Mammary epithelial cell (primary cell): ENCODE data around the gene DENND5A.

Experiments
- EZH2 ChIP-seq: IDR thresholded peaks from 2 replicates; pipeline ENCODE4 v1.6.1; 2012; ENCODE audit warnings: low read length, inconsistent platforms, borderline replicate concordance
- TF ChIP-seq, protein P1 (sequence below), 2 donors: IDR thresholded peaks in 1 of 2; conservative IDR thresholded peaks in 1 of 2; 2 replicates each; pipeline ENCODE4 v1.5.1; 2011 to 2012; ENCODE audit warnings: inconsistent platforms in 2 of 2, low read length in 2 of 2, mild to moderate bottlenecking in 2 of 2, control low read depth in 1 of 2, low read depth in 1 of 2; ENCODE audit not compliant: insufficient read depth in 1 of 2; ENCODE audit errors: extremely low read depth in 1 of 2

DNA sequence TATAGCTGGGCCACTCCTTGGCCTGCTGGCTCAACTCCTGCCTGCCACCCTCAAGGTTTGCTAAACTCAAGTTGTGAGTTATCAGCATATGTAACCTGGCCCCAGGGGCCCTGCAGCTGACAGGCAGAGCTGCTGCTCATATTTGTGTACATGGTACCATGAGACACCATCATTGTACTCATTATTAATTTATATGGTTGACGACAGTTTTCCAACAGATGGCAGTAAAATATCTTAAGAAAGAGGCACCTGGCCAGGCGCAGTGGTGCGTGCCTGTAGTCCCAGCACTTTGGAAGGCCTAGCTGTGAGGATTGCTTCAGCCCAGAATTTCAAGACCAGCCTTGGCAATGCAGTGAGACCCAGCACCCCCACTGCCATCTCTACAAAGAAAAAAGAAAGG, 11.4 kb upstream of the DENND5A start:
- TF ChIP-seq, protein P1, sequence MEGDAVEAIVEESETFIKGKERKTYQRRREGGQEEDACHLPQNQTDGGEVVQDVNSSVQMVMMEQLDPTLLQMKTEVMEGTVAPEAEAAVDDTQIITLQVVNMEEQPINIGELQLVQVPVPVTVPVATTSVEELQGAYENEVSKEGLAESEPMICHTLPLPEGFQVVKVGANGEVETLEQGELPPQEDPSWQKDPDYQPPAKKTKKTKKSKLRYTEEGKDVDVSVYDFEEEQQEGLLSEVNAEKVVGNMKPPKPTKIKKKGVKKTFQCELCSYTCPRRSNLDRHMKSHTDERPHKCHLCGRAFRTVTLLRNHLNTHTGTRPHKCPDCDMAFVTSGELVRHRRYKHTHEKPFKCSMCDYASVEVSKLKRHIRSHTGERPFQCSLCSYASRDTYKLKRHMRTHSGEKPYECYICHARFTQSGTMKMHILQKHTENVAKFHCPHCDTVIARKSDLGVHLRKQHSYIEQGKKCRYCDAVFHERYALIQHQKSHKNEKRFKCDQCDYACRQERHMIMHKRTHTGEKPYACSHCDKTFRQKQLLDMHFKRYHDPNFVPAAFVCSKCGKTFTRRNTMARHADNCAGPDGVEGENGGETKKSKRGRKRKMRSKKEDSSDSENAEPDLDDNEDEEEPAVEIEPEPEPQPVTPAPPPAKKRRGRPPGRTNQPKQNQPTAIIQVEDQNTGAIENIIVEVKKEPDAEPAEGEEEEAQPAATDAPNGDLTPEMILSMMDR (conservative IDR thresholded peaks at IDR 0.05 in 1 of 2, IDR thresholded peaks at IDR 0.05 in 1 of 2; ENCODE audit: extremely low read depth in 1 of 2, insufficient read depth in 1 of 2, low read depth in 1 of 2, low read length in 2 of 2) = no peak
- no peak for TF ChIP-seq EZH2
